Cardiac muscle cell (in vitro differentiated cells and primary cell): ENCODE measurements around the gene NFIA. TPM values are rescaled to one million over a fixed set of nuclear protein-coding genes. Genes with fewer than 3 reads are reported as not detected.

ENCODE experiments used
- DNase-seq, 2 donors: peaks; one replicate each; pipeline versions ENCODE4 v3.0.0 to v3.0.0-alpha.2; 2010 to 2017; ENCODE audit warnings: low read depth in 1 of 2, low spot score in 1 of 2
- H3K27ac ChIP-seq: fragments of 200-600 bp; sonication (generic); 2 replicates; pipeline ENCODE4 v1.5.1; 2016
- H3K27me3 ChIP-seq: fragments of 200-600 bp; sonication (generic); 2 replicates; pipeline ENCODE4 v1.6.0; 2016; ENCODE audit warnings: control low read depth
- H3K36me3 ChIP-seq: fragments of 200-600 bp; sonication (generic); 2 replicates; pipeline ENCODE4 v1.5.1; 2016; ENCODE audit warnings: control low read depth
- H3K4me1 ChIP-seq: fragments of 200-600 bp; sonication (generic); 2 replicates; pipeline ENCODE4 v1.8.1; 2017; ENCODE audit warnings: low read depth, mild to moderate bottlenecking, mixed run types
- H3K4me3 ChIP-seq: fragments of 200-600 bp; sonication (generic); 2 replicates; pipeline ENCODE4 v1.5.1; 2016; ENCODE audit warnings: mild to moderate bottlenecking
- H3K9me3 ChIP-seq: fragments of 200-600 bp; sonication (generic); 2 replicates; pipeline ENCODE4 v1.5.1; 2017; ENCODE audit warnings: low read depth, mild to moderate bottlenecking, control low read depth
- polyA plus RNA-seq: library from polyadenylated mRNA; unstranded; fragments of >200 nt; fragmentation: Nextera tagmentation; extraction: Ambion mirVana; gene quantifications from 2 replicates; pipeline ENCODE4 v1.2.1, GENCODE V29; 2016
- total RNA-seq: library from RNA; depleted of rRNA; stranded (reverse); fragments of >200 nt; gene quantifications from 2 replicates; pipeline ENCODE4 v1.2.3, GENCODE V29; 2016
- TF ChIP-seq, protein P1 (sequence below): IDR thresholded peaks from 2 replicates; pipeline ENCODE4 v1.5.1; 2012; ENCODE audit warnings: low read depth, mild to moderate bottlenecking, low read length

Gene NFIA
- total and polyA plus RNA-seq, 2 experiments from 2014 or later = 10.1 to 12.0 TPM

DNA sequence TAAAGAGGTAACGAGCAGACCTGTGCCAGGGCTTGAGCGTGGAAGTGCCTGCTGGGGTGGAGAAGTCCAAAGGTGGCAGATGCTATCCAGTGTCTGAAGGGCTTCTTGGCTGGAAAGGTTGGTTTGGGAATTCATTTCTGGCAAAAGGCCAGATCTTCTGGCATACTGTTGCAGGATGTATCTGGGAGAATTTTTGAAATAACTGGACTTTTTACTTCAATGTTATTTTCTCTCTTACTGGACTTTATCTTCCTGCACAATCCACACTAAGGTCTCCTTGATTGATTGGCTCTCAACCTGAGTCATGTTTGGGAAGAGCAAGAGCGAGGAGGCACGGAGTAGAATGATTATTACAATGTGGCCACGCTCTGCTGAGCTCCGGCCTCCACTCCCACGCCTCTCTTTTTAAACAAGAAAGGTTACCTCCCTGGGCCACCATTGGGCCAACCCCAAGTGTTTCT lies 364.2 kb downstream of the NFIA start:
- Histone ChIP-seq H3K4me1 (peaks cover 8% of the 10 kb centered on the region), H3K27ac (no peak overlapping the region), H3K4me3 (no peak overlapping the region), H3K27me3 (no peaks in the 10 kb centered on the region), H3K36me3 (no peaks in the 10 kb centered on the region), H3K9me3 (no peaks in the 10 kb centered on the region)
- peak in 1 of 2 donors; percentile 60 for DNase-seq
- TF ChIP-seq, protein P1, sequence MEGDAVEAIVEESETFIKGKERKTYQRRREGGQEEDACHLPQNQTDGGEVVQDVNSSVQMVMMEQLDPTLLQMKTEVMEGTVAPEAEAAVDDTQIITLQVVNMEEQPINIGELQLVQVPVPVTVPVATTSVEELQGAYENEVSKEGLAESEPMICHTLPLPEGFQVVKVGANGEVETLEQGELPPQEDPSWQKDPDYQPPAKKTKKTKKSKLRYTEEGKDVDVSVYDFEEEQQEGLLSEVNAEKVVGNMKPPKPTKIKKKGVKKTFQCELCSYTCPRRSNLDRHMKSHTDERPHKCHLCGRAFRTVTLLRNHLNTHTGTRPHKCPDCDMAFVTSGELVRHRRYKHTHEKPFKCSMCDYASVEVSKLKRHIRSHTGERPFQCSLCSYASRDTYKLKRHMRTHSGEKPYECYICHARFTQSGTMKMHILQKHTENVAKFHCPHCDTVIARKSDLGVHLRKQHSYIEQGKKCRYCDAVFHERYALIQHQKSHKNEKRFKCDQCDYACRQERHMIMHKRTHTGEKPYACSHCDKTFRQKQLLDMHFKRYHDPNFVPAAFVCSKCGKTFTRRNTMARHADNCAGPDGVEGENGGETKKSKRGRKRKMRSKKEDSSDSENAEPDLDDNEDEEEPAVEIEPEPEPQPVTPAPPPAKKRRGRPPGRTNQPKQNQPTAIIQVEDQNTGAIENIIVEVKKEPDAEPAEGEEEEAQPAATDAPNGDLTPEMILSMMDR = no peak

DNA sequence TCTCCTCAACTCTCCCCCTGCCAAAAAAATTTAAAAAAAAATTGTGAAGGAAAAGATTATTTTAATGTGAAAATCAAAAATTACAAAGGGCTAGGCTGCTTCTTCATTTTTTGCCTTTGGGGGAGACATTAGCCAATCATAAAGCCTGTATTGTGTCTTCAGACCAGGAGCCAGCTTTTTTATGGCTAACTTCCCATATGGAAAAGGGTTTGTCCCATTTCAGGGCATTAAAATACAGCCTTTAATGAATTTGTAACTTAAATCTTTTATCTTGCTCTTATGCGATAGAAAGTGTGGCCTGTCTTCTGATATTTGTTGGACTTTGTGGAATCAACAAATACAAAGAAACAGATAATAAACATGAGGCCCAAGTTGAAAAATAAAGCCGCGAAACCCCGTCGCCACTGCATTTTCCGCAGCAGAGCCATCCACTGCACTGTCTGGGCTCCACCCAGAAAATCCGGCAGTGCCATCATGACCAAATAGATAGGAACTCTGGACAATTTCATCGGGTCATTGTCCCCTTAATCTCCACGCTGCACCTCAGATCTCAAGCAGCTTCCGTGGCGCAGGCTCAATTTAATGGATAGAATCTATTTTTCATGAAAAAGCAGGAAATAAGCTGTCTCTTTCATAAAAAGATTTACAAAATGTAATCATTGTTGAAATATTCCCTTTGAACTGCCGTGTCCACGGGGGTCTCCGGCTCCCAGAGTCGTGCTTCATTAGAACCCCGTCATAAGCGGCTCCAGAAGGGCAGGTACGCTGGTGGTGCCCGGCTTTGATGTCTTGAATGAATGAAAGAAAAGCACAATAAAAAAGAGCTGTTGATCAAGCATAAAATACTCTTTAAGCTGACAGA lies 365.0 kb downstream of the NFIA start:
- Histone ChIP-seq H3K36me3 (no peaks in the 10 kb centered on the region), H3K27me3 (no peaks in the 10 kb centered on the region), H3K9me3 (no peaks in the 10 kb centered on the region), H3K27ac (no peak overlapping the region), H3K4me3 (no peak overlapping the region), H3K4me1 (peaks cover 12% of the 10 kb centered on the region)
- TF ChIP-seq, protein P1 = no peak
- DNase-seq = no peak

DNA sequence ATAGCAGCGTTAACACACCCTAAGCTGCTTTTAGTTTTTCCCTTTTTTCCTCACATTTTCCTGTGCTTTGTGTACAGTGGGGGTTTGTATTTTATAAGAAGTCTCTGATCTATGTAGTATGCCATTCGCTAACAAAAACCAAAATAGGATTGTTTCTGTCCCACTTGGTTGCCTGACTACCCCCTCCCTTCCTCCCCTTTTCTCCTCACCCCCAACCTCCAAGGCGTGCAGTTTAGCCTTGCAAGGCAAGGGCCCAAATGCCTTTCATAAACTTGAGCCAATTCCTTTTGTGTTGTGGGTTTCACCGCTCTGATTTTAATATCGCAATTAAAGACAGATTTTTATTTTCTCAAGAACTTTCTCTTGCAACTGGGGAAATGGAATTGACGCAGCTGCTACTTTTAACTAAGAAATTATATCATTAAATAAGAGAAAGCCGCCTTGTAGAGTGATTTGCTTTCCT lies 365.6 kb downstream of the NFIA start:
- H3K27me3 ChIP-seq = no peaks in the 10 kb centered on the region
- DNase-seq = peak in 1 of 2 donors; percentile 41
- no peak overlapping the region for H3K4me3 ChIP-seq
- peaks cover 19% of the 10 kb centered on the region for H3K4me1 ChIP-seq
- TF ChIP-seq, protein P1 = no peak
- no peaks in the 10 kb centered on the region for H3K36me3 ChIP-seq
- no peaks in the 10 kb centered on the region for H3K9me3 ChIP-seq
- H3K27ac ChIP-seq = no peak overlapping the region

DNA sequence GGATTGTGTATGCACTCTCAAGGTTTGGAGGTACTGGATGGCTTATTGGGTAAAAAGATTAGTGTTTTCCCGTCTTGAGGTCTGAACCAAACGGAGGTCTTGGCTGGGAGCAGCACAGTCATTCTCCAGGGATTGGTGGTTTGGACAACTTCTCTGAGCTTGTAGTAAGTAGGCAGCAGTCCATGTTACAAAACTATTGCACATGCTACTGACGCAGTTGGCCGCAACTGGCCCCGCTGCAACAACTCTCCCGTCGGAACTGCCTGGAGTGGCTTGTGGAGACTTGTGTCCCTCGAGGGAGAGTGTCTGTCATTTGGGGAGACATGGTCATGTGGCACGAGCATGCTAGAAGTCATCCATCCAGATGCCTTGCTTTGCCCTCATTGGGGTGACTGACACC lies 366.6 kb downstream of the NFIA start:
- no peak overlapping the region for H3K4me3 ChIP-seq
- peak in 1 of 2 donors; percentile 99 for DNase-seq
- H3K4me1 ChIP-seq = peaks cover 23% of the 10 kb centered on the region
- H3K9me3 ChIP-seq = no peaks in the 10 kb centered on the region
- TF ChIP-seq, protein P1 = no peak
- no peaks in the 10 kb centered on the region for H3K36me3 ChIP-seq
- H3K27me3 ChIP-seq = no peaks in the 10 kb centered on the region
- H3K27ac ChIP-seq = no peak overlapping the region

DNA sequence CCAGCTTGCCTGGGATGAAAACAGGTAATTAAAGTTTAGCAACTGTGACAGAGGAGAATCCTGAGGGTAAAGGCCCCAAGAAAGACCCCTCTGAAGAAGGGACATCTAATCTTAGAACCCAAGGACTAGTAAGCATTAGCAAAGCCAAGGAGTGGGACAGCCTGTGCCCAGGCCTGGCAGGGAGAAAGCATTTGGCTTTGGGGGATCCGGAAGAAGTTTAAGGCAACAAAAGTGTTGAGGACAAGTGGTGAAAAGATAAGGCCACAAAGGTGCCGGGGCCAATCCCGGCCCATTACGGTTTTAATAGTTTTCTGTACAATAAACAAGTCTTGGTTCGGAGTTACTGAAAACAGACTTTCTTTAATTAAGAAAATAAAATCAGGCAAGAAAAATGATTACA lies 367.0 kb downstream of the NFIA start:
- no peak overlapping the region for H3K27ac ChIP-seq
- TF ChIP-seq, protein P1 = no peak

More for the DNA sequence above, 367.0 kb downstream of the NFIA start:
- Histone ChIP-seq H3K27me3 (no peaks in the 10 kb centered on the region), H3K4me3 (no peak overlapping the region), H3K36me3 (no peaks in the 10 kb centered on the region), H3K4me1 (peaks cover 18% of the 10 kb centered on the region), H3K9me3 (no peaks in the 10 kb centered on the region)
- no peak for DNase-seq
